SK-N-SH treated with all-trans-retinoic acid at 6 μM for 48 hours (cell line): ENCODE data around the gene GAP43.

ENCODE experiments used
- ARNTL ChIP-seq: fragments of 450-650 bp; formaldehyde crosslinking; IDR thresholded peaks from 2 replicates; pipeline ENCODE4 v1.5.0; 2020; ENCODE audit warnings: low read depth, mild to moderate bottlenecking, moderate library complexity, borderline replicate concordance
- CREB5 ChIP-seq: fragments of 250-450 bp; sonication (Bioruptor Pico); IDR thresholded peaks from 2 replicates; pipeline ENCODE4 v1.5.1; 2020; ENCODE audit warnings: low read depth, mild to moderate bottlenecking, moderate library complexity
- CSRNP3 ChIP-seq: fragments of 250-450 bp; sonication (Bioruptor Pico); IDR thresholded peaks from 2 replicates; pipeline ENCODE4 v1.5.1; 2021; ENCODE audit warnings: mild to moderate bottlenecking, moderate library complexity
- ISL1 ChIP-seq: fragments of 250-450 bp; sonication (Bioruptor Pico); IDR thresholded peaks from 2 replicates; pipeline ENCODE4 v2.1.2; 2022; ENCODE audit warnings: mild to moderate bottlenecking, moderate library complexity
- PATZ1 ChIP-seq: fragments of 250-450 bp; sonication (Bioruptor Pico); IDR thresholded peaks from 2 replicates; pipeline ENCODE4 v1.8.0; 2020; ENCODE audit warnings: mild to moderate bottlenecking, moderate library complexity, borderline replicate concordance
- POU6F1 ChIP-seq: fragments of 250-450 bp; sonication (Bioruptor Pico); IDR thresholded peaks from 2 replicates; pipeline ENCODE4 v1.8.0; 2021; ENCODE audit warnings: low read depth, mild to moderate bottlenecking, moderate library complexity, borderline replicate concordance
- RARB ChIP-seq: fragments of 250-450 bp; sonication (Bioruptor Pico); IDR thresholded peaks from 2 replicates; pipeline ENCODE4 v1.8.0; 2021; ENCODE audit warnings: mild to moderate bottlenecking, moderate library complexity
- TCF4 ChIP-seq: fragments of 250-450 bp; sonication (Bioruptor Pico); IDR thresholded peaks from 2 replicates; pipeline ENCODE4 v1.8.0; 2021; ENCODE audit warnings: mild to moderate bottlenecking, moderate library complexity, borderline replicate concordance
- TOX ChIP-seq: fragments of 250-450 bp; sonication (Bioruptor Pico); IDR thresholded peaks from 2 replicates; pipeline ENCODE4 v1.8.0; 2021; ENCODE audit warnings: mild to moderate bottlenecking, moderate library complexity, borderline replicate concordance
- TSHZ2 ChIP-seq: fragments of 250-450 bp; sonication (Bioruptor Pico); IDR thresholded peaks from 2 replicates; pipeline ENCODE4 v1.5.0; 2020; ENCODE audit warnings: mild to moderate bottlenecking, moderate library complexity
- ZFP3 ChIP-seq: fragments of 250-450 bp; sonication (Bioruptor Pico); IDR thresholded peaks from 2 replicates; pipeline ENCODE4 v1.5.0; 2020; ENCODE audit warnings: mild to moderate bottlenecking, moderate library complexity

- TF ChIP-seq ARNTL: no peak
- TF ChIP-seq RARB: no peak
- peak; percentile 31; the same call in 1 of the 2 replicates for TF ChIP-seq TSHZ2 (CRISPR knock-in tag)
- no peak for TF ChIP-seq PATZ1
- TF ChIP-seq TCF4 (CRISPR knock-in tag): no peak
- no peak for TF ChIP-seq ISL1
- TF ChIP-seq ZFP3 (CRISPR knock-in tag): no peak
- TF ChIP-seq POU6F1: no peak
- no peak for TF ChIP-seq CSRNP3
- TF ChIP-seq CREB5: no peak
- TF ChIP-seq TOX (CRISPR knock-in tag): no peak
Observed at GRCh38 chr3:115655761-115656282, 32.5 kb downstream of the GAP43 start.
